ENCODE measurements around the gene MSH4. TPM values are rescaled to one million over a fixed set of nuclear protein-coding genes. Genes with fewer than 3 reads are reported as not detected.
A peak's percentile ranks its signal among the peaks of the same experiment; 100 is the strongest.

The MSH4 gene
- total RNA-seq, 1 donor from 2014 or later = not detected

- Mint-ChIP-seq H3K9me3 (no peaks in the 10 kb centered on the region), H3K4me3 (no peak overlapping the region), H3K36me3 (no peaks in the 10 kb centered on the region), H3K27ac (no peak overlapping the region), H3K4me1 (no peaks in the 10 kb centered on the region), H3K27me3 (ENCODE audit: insufficient read depth, low read depth) (peaks cover 2% of the 10 kb centered on the region)
- H3K9me3 ChIP-seq (ENCODE audit: low read depth) = peaks cover 5% of the 10 kb centered on the region
- no peak overlapping the region for H3K9ac ChIP-seq
- no peaks in the 10 kb centered on the region for H4K20me1 ChIP-seq (ENCODE audit: low read depth)
- TF ChIP-seq EZH2 (IDR thresholded peaks at IDR 0.05) (no peak), CTCF (IDR thresholded peaks at IDR 0.05) (peak; percentile 71), EZH2phosphoT487 (IDR thresholded peaks at IDR 0.05) (no peak)
- peak overlapping the region; percentile 90 for H2AFZ ChIP-seq (replicated peaks)
- no peak overlapping the region for H3K4me3 ChIP-seq
- H3K4me1 ChIP-seq = no peaks in the 10 kb centered on the region
- H3K4me2 ChIP-seq = no peak overlapping the region
- H3K79me2 ChIP-seq (ENCODE audit: low read depth) = no peaks in the 10 kb centered on the region
- no peaks in the 10 kb centered on the region for H3F3A ChIP-seq (ENCODE audit: low read depth)
- H3K36me3 ChIP-seq = no peaks in the 10 kb centered on the region
- H3K27ac ChIP-seq = no peak overlapping the region
- peak; percentile 63 for DNase-seq (ENCODE audit: low spot score)
- no peaks in the 10 kb centered on the region for H3K27me3 ChIP-seq
These were observed 112.1 kb downstream of the MSH4 start for GRCh38 chr1:75908717-75909152.

GRCh38 chr1:75916834-75917233 lies 120.2 kb downstream of the MSH4 start:
- no peak overlapping the region for H3K4me2 ChIP-seq
- no peak overlapping the region for H2AFZ ChIP-seq (replicated peaks)
- H4K20me1 ChIP-seq (ENCODE audit: low read depth) = no peaks in the 10 kb centered on the region
- no peak for DNase-seq (ENCODE audit: low spot score)
- H3K27ac ChIP-seq = no peak overlapping the region
- no peaks in the 10 kb centered on the region for H3K9me3 ChIP-seq (ENCODE audit: low read depth)
- no peaks in the 10 kb centered on the region for H3K36me3 ChIP-seq
- Mint-ChIP-seq H3K9me3 (no peaks in the 10 kb centered on the region), H3K36me3 (no peaks in the 10 kb centered on the region), H3K4me3 (no peak overlapping the region), H3K27ac (no peak overlapping the region), H3K4me1 (no peaks in the 10 kb centered on the region), H3K27me3 (ENCODE audit: insufficient read depth, low read depth) (no peaks in the 10 kb centered on the region)
- H3K9ac ChIP-seq = no peak overlapping the region
- H3K4me3 ChIP-seq = no peak overlapping the region
- H3K27me3 ChIP-seq = no peaks in the 10 kb centered on the region
- H3K79me2 ChIP-seq (ENCODE audit: low read depth) = no peaks in the 10 kb centered on the region
- TF ChIP-seq EZH2 (IDR thresholded peaks at IDR 0.05) (no peak), CTCF (IDR thresholded peaks at IDR 0.05) (no peak), EZH2phosphoT487 (IDR thresholded peaks at IDR 0.05) (no peak)
- no peaks in the 10 kb centered on the region for H3K4me1 ChIP-seq
- no peaks in the 10 kb centered on the region for H3F3A ChIP-seq (ENCODE audit: low read depth)

GRCh38 chr1:75922698-75923097 lies 126.0 kb downstream of the MSH4 start:
- Mint-ChIP-seq H3K36me3 (no peaks in the 10 kb centered on the region), H3K9me3 (no peaks in the 10 kb centered on the region), H3K27ac (no peak overlapping the region), H3K4me1 (no peaks in the 10 kb centered on the region), H3K27me3 (ENCODE audit: insufficient read depth, low read depth) (no peaks in the 10 kb centered on the region), H3K4me3 (no peak overlapping the region)
- H4K20me1 ChIP-seq (ENCODE audit: low read depth) = no peaks in the 10 kb centered on the region
- no peaks in the 10 kb centered on the region for H3K27me3 ChIP-seq
- H3F3A ChIP-seq (ENCODE audit: low read depth) = no peaks in the 10 kb centered on the region
- TF ChIP-seq EZH2phosphoT487 (IDR thresholded peaks at IDR 0.05) (no peak), CTCF (IDR thresholded peaks at IDR 0.05) (no peak), EZH2 (IDR thresholded peaks at IDR 0.05) (no peak)
- no peak overlapping the region for H3K4me3 ChIP-seq
- no peak overlapping the region for H2AFZ ChIP-seq (replicated peaks)
- no peaks in the 10 kb centered on the region for H3K4me1 ChIP-seq
- H3K79me2 ChIP-seq (ENCODE audit: low read depth) = no peaks in the 10 kb centered on the region
- no peaks in the 10 kb centered on the region for H3K36me3 ChIP-seq
- DNase-seq (ENCODE audit: low spot score) = no peak
- H3K27ac ChIP-seq = no peak overlapping the region
- H3K4me2 ChIP-seq = no peak overlapping the region
- no peaks in the 10 kb centered on the region for H3K9me3 ChIP-seq (ENCODE audit: low read depth)
- H3K9ac ChIP-seq = no peak overlapping the region
